Measurements from ENCODE around the gene TAF5L.
A peak's percentile ranks its signal among the peaks of the same experiment; 100 is the strongest.
"Not testable (repeated sequence)": the region's sequence is repeated elsewhere in the genome, so short reads cannot be mapped to it uniquely, and the experiment has no call there.

The TAF5L gene

GRCh38 chr1:229642376-229642775 is 16.5 kb upstream of the TAF5L start:
- DNase-seq (ENCODE audit: low read depth): no peak

- no peak for DNase-seq (ENCODE audit: low read depth)
Measured at GRCh38 chr1:229641306-229641705, 15.4 kb upstream of the TAF5L start.

- no peak for DNase-seq (ENCODE audit: low read depth)
Measured at GRCh38 chr1:229640455-229640854, 14.5 kb upstream of the TAF5L start.

GRCh38 chr1:229637746-229638145 is 11.8 kb upstream of the TAF5L start:
- no peak for DNase-seq (ENCODE audit: low read depth)

GRCh38 chr1:229636042-229636441 is 10.1 kb upstream of the TAF5L start:
- DNase-seq (ENCODE audit: low read depth): no peak

GRCh38 chr1:229631966-229632365 is 6.0 kb upstream of the TAF5L start:
- DNase-seq (ENCODE audit: low read depth): no peak

GRCh38 chr1:229631148-229631547 is 5.2 kb upstream of the TAF5L start:
- DNase-seq (ENCODE audit: low read depth): no peak

- DNase-seq (ENCODE audit: low read depth): peak; percentile 73
Measured at GRCh38 chr1:229629261-229629660, 3.3 kb upstream of the TAF5L start.

- DNase-seq (ENCODE audit: low read depth): no peak
Measured at GRCh38 chr1:229627003-229627402, 1.1 kb upstream of the TAF5L start.

- peak; percentile 51 for DNase-seq (ENCODE audit: low read depth)
Measured at GRCh38 chr1:229625071-229625914, 629 bp downstream of the TAF5L start.

- DNase-seq (ENCODE audit: low read depth): no peak
Measured at GRCh38 chr1:229624521-229625070, 1.3 kb downstream of the TAF5L start.

GRCh38 chr1:229623838-229624237 is 2.1 kb downstream of the TAF5L start:
- DNase-seq (ENCODE audit: low read depth): no peak

- no peak for DNase-seq (ENCODE audit: low read depth)
Measured at GRCh38 chr1:229623225-229623624, 2.7 kb downstream of the TAF5L start.

GRCh38 chr1:229622641-229623120 is 3.2 kb downstream of the TAF5L start:
- not testable (repeated sequence) for DNase-seq (ENCODE audit: low read depth)

- peak; percentile 29 for DNase-seq (ENCODE audit: low read depth)
Measured at GRCh38 chr1:229621663-229622062, 4.3 kb downstream of the TAF5L start.

- DNase-seq (ENCODE audit: low read depth): peak; percentile 87
Measured at GRCh38 chr1:229620876-229621275, 5.0 kb downstream of the TAF5L start.

GRCh38 chr1:229619614-229620013 is 6.3 kb downstream of the TAF5L start:
- no peak for DNase-seq (ENCODE audit: low read depth)

GRCh38 chr1:229619002-229619401 is 6.9 kb downstream of the TAF5L start:
- DNase-seq (ENCODE audit: low read depth): no peak

GRCh38 chr1:229617351-229618100 is 8.4 kb downstream of the TAF5L start:
- DNase-seq (ENCODE audit: low read depth): peak; percentile 6

GRCh38 chr1:229614701-229615100 is 11.2 kb downstream of the TAF5L start:
- no peak for DNase-seq (ENCODE audit: low read depth)

GRCh38 chr1:229613938-229614337 is 12.0 kb downstream of the TAF5L start:
- no peak for DNase-seq (ENCODE audit: low read depth)

- no peak for DNase-seq (ENCODE audit: low read depth)
Measured at GRCh38 chr1:229608590-229608989, 17.3 kb downstream of the TAF5L start.

- DNase-seq (ENCODE audit: low read depth): no peak
Measured at GRCh38 chr1:229607370-229607769, 18.6 kb downstream of the TAF5L start.
